Skeletal muscle cell (primary cell): ENCODE results near the gene ATXN10.
"Not testable (repeated sequence)": the region's sequence is repeated elsewhere in the genome, so short reads cannot be mapped to it uniquely, and the experiment has no call there.

ENCODE experiments used
- DNase-seq: peaks from one replicate; pipeline ENCODE4 v3.0.0-alpha.2; 2010; ENCODE audit warnings: low read depth
- H3K4me3 ChIP-seq: 2 replicates; pipeline ENCODE4 v1.5.1; 2011; ENCODE audit warnings: low read depth, mild to moderate bottlenecking, control low read depth, low read length, moderate library complexity

The ATXN10 gene

GRCh38 chr22:45671783-45672563, at the start of gene ATXN10:
ATXN10 (plus strand) TSS chr22:45671834; CDS start chr22:45672064, 230 bp downstream.
- peak within 1 kb of the TSS; percentile 92 for H3K4me3 ChIP-seq
- DNase-seq, result no peak

DNA sequence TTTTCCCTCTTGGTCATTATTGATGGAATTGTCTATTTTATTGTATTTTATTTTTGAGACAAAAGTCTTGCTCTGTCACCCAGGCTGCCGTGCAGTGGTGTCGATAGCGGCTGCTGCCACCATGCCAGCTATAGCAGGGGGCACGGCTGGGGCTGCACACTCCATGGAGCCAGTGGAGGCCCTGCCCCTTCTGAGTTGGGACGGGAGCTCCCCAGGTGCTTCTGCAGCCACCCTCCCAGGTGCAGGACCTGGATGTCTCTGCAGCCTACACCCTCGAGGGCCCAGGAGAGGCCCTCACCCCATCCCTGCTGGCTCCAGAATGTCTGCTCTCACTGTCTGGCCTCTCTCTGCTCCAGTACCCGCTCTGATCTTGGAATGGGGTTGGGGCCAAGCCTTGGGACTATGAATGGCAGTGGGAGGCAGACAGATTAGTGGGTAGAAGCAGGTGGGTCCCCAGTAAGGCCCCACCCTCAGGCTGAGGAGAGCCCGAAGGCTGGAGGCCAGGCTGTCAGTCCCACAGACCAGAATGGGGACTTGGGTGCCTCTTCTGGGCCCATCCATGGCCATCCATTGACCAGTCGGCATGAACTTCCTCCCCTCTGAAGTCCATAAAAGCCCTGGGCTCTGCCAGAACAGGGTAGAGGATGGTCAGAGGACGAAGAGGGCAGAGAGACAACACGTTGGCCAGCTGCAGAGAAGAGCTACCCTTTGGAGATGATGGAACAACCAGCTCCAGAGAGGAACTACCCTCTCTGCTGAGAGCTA, 49.6 kb upstream of the ATXN10 start:
- H3K4me3 ChIP-seq, result no peak overlapping the region
- no peak for DNase-seq

DNA sequence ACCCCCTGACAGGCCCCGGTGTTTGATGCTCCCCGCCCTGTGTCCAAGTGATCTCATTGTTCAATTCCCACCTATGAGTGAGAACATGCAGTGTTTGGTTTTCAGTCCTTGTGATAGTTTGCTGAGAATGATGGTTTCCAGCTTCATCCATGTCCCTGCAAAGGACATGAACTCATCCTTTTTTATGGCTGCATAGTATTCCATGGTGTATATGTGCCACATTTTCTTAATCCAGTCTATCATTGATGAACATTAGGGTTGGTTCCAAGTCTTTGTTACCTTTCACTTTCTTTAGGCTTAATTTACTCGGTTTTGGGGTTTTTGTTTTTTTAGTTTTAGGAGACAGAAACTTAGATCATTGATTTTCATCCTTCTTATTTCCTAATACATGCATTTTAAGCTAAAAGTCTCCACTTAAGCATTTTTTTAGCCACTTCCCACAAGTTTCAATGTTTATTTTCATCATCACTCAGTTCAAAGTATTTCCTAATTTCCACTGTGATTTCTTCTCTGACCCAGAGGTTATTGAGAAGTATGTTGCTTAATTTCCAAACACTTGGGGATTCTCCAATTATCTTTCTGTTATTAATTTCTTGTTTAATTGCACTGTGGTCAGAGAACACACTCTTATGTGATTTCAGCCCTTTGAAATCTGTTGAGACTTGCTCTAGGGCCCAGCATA, 48.0 kb upstream of the ATXN10 start:
- not testable (repeated sequence) for H3K4me3 ChIP-seq, DNase-seq

DNA sequence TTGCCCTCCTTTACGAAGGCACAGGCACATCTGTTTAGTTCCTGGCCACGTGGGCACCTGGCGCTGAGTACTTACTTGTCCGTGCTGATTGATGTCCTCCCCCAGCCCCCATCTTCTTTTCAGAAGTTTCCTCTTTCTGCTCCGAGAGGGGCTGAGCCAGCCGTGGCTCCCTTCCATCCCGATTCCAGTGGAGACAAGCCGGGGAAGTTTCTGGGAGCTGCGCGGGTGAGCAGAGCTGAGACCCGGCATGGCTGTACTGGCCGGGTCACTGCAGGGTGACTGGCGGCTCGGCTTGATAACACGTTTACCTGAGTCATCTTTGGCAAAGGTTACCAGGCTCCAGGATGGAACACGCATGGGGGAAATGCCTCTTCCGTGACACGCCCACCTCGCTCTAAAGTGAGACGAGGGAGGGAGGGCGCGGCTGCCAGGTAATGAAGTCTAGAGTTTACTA, 45.4 kb upstream of the ATXN10 start:
- DNase-seq, result no peak
- no peak overlapping the region for H3K4me3 ChIP-seq

DNA sequence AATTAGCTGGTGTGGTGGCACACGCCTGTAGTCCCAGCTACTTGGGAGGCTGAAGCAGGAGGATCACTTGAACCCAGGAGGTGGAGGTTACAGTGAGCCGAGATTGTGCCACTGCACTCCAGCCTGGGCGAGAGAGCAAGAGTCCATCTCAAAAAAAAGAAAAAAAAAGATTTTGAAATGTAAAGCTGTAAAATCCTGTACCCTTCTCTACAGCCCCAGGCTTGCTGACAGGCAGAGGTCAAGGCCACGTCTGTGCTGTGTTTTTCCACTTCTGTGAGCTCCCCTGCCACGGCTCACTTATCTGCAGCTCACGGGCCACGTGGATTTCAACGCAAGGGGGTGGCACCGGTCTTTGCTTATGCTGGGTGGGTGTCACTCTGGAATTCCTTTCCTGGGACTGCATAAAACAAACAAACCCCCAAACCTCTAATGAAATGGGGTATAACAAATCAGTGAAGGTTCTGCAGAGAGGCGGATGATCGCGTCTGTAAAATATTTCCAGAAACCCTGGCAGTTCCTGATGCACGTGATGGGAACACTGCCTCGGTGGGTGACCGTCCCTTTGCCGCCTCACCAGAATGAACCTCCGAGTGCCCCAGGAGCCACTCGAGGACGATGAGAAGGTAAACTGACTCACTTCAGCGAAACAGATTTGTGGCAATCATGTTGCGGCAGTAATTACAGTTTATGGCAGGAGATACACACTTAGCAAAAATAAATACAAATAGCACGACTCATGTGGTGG, 44.0 kb upstream of the ATXN10 start:
- no peak for DNase-seq
- H3K4me3 ChIP-seq, result no peak overlapping the region

- no peak for DNase-seq
- H3K4me3 ChIP-seq, result no peak overlapping the region
Measured at GRCh38 chr22:45628515-45628914, 43.1 kb upstream of the ATXN10 start.

DNA sequence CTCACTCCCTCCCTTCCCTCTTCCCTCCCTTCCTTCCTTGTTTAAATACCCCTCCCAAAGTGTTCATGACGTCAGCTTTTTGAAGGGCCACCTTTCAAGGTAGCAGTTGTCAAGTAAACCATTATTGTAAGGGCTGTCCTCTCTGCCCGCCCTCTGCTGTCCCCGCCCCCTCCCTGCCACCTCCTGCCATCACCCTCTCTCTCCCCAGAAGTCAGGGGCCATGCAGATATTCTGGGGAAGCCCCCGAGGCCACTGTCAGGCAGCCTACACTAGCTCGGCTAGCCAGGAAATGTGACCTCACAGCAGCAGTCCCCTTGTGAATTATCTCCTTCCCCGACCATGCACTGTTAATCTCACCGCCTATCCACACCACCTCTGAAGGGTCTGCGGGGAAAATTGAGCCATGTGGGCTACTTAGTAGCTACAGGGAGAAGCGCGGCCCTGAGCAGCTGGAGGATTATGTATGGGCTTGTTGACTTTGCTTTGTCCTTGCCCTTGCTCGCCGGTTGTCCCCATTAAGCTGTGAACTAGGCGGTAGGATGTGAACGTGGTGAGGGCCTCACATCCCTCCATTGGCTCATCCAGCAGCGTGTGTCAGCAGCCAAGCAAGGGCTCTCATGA, 42.1 kb upstream of the ATXN10 start:
- H3K4me3 ChIP-seq, result no peak overlapping the region
- no peak for DNase-seq

DNA sequence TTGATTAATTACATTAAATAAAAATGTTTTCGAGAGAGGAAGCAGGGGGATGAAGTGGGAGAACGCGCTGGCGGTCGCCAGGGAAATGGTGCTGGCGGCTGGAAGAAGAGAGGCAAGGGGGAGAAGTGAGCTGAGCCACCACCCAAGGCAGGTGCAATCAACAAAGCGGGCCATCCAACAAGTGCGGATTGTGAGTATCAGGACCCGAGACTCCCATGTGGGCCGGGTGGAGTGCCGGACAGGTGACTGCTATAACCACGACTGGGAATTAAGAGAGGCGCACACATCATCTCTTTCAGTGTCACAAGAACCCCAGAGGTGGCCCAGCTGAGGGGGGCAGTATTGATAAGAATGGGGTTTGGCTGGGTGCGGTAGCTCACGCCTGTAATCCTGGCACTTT, 41.2 kb upstream of the ATXN10 start:
- H3K4me3 ChIP-seq, result no peak overlapping the region
- no peak for DNase-seq

GRCh38 chr22:45631140-45631840, 40.3 kb upstream of the ATXN10 start:
- H3K4me3 ChIP-seq, result no peak overlapping the region
- no peak for DNase-seq

DNA sequence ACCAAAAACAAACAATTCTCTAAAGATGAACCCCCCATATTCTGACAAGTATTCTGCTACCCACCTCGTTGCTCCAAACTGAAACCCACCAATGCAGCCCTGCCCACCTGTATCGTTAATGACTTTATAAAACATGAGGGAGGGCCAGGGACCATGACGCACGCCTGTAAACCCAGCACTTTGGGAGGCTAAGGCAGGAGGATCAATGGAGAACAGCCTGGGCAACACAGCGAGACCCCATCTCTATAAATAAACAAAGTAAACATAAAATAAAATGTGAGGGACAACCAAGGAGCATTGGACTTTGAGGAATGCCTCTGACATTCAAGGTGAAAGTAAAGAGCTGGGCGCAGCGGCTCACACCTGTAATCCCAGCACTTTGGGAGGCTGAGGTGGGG, 39.8 kb upstream of the ATXN10 start:
- DNase-seq, result no peak

DNA sequence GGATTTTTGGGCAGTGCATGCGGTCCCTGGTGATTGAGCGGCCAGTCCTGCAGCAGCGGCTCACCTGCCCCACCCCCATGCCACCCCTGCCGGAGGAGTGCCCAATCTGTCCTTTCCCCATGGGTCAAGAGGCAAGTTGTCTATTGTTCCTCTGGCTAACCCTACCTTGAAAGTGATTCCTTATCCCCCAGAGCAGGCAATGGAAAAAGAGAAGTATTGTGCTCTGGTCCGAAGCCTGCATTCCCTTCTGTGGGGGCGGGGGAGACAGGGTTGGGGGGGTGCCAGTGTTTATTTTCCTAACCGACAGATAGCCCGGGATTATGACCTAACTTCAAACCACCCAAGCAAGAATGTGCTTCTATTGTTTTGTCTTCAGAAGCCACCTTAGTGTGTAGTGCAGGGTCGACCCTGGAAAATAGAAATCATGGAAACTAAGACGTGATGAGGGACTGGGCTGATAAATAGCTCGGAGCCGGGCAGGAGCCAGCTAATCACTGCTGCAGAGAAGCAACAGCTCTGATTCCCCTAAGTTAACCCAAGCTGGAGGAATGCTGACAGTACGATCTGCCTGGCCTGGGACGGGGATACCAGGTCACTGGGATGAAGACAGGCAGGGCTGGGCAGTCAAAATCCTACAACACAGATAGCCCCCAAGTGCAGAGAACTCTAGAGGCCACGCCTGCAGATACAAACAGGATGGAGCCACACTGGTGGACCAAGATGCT, 38.7 kb upstream of the ATXN10 start:
- H3K4me3 ChIP-seq, result no peak overlapping the region

More for the DNA sequence above, 39.8 kb upstream of the ATXN10 start:
- no peak overlapping the region for H3K4me3 ChIP-seq

GRCh38 chr22:45636683-45637082, 35.0 kb upstream of the ATXN10 start:
- no peak for DNase-seq
- H3K4me3 ChIP-seq, result no peak overlapping the region

More for the DNA sequence above, 38.7 kb upstream of the ATXN10 start:
- no peak for DNase-seq

DNA sequence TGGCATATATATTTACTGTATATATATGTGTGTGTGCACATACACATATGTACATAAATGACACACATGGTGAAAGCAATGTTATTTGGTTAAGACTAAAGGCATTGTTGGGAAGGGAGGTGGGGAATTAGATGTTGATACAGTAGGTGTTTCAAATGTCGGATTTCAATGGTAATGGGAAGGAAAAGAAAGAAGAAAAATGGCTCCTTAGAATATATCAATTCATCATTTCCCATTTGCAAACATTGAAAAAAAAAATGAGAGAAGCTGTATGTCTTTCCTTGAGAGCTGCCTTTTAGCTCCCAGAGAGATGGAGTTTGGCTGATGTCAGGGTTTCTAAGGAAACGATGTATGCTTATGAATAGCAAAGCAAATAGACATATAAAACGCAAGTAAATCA, 33.4 kb upstream of the ATXN10 start:
- no peak for DNase-seq
- H3K4me3 ChIP-seq, result no peak overlapping the region

GRCh38 chr22:45638834-45639746, 32.5 kb upstream of the ATXN10 start:
- no peak for DNase-seq
- no peak overlapping the region for H3K4me3 ChIP-seq

DNA sequence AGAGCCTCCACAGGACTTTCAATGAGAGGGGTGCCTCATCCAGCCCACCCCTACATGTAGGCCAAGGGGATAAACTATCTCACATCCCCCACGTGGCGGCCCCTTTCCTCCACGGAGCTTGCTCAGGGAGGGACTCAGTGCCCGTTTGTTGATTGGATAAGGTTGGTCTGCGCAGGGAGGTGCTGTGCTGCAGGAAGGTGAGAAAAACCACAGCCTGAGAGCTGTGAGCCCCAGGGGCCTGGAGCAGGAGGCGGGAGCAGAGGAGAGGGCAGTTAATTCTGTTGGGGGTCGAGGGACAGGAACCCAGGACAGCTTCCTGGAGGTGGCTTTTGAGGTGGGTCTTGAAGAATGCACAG, 31.9 kb upstream of the ATXN10 start:
- no peak overlapping the region for H3K4me3 ChIP-seq
- DNase-seq, result no peak

DNA sequence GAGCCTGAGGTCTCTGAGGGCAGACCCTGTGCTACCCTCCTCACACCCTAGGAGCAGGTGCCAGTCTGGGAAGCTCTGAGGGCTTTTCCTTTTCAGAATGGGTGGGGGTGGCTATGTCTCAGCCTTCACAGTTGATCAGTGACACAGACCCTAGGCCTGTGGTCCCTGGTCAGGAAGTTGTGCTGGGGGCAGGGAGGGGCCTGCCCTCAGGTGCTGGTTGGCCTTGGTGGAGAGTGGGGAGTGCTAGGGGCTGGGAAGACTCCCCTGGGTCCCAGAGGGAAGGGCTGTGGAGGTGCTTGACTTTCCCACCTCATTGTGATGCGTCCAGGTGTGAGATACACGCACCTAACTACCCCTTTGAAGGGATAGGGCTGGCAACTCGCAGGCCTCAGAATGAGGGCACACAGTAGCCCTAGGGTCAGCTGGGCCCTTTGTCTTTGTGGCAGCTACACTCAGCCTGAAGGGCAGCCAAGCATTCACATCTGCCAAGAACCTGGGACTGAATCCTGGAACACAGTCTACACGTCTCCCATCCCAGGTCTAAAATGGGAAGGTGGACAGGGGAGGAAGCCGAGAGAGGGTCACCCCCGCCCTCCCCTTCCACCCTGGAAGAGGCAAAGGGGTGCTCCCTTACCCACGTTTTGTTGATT, 31.2 kb upstream of the ATXN10 start:
- DNase-seq, result no peak
- H3K4me3 ChIP-seq, result no peak overlapping the region
